ENCODE measurements around the gene THSD4.
"Not testable (repeated sequence)": the region's sequence is repeated elsewhere in the genome, so short reads cannot be mapped to it uniquely, and the experiment has no call there.

The THSD4 gene

GRCh38 chr15:71359246-71359645, 244.0 kb downstream of the THSD4 start:
- DNase-seq = no peak

DNA sequence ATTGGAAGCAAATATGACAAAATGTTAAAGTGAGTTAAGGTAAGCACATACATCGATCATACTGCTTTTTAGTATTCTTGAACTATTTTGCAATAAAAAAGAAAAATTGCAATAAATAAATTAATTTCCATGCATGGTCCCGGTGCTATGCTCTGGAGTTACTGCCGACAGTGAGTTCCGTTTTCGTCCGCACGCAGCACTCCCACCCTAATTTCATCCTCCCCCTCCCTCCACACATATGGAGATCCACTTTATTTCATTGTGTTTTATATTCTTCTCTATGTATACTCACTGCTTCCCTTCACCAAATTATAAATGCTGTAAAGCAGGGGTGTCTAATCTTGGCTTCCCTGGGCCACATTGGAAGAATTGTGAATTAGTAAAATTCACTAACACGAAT, 247.3 kb downstream of the THSD4 start:
- no peak for DNase-seq

DNA sequence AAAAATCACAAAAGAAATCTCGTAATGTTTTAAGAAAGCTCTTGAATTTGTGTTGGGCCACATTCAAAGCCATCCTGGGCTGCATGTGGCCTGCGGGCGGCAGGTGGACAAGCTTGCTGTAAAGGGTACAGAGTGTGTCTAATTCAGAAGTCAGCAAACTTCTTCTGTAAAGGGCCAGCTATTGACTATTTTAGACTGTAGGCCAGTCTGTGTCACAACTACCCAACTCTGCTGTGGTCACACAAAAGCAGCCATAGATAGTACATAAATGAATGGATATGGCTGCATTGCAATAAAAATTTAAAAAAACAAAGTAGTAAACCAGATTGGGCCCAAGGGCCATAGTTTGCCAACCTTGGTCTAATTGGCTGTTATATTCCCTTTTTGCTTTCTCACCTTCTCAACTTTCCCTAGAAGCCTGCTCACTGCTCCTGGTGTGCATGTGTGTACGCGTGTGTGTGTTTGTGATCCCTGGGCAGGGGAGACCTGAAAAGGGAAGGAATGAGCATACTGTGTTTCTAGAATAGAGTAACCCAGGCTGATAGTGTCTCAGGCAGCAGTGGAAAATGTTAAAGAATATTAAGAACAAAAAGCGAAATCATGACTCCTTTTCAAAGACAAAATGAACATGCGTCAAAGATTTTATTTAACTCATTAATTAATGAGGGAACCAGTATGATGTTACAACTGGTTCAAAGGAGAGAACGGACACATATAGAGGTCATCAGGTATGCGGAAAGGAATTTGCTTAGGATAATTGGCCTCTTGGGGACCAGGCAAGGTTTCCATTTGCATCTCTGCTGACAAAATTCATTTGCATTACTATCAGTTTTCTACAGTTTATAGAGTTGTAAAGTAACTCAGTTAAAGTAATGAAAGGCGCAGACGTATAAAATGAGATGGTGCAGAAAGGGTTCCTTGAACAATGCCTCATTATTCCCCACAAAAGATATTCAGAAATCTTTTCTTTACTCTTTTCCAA, 248.0 kb downstream of the THSD4 start:
- no peak for DNase-seq

GRCh38 chr15:71364117-71364584, 248.9 kb downstream of the THSD4 start:
- no peak for DNase-seq

- no peak for DNase-seq
Measured at GRCh38 chr15:71366522-71366921, 251.3 kb downstream of the THSD4 start.

GRCh38 chr15:71366926-71367325, 251.7 kb downstream of the THSD4 start:
- no peak for DNase-seq

- DNase-seq = not testable (repeated sequence)
Measured at GRCh38 chr15:71367737-71368136, 252.5 kb downstream of the THSD4 start.

GRCh38 chr15:71372769-71373168, 257.5 kb downstream of the THSD4 start:
- DNase-seq = not testable (repeated sequence)

- no peak for DNase-seq
Measured at GRCh38 chr15:71373917-71374316, 258.6 kb downstream of the THSD4 start.

- no peak for DNase-seq
Measured at GRCh38 chr15:71374607-71375352, 259.5 kb downstream of the THSD4 start.

- no peak for DNase-seq
Measured at GRCh38 chr15:71375934-71376333, 260.7 kb downstream of the THSD4 start.

DNA sequence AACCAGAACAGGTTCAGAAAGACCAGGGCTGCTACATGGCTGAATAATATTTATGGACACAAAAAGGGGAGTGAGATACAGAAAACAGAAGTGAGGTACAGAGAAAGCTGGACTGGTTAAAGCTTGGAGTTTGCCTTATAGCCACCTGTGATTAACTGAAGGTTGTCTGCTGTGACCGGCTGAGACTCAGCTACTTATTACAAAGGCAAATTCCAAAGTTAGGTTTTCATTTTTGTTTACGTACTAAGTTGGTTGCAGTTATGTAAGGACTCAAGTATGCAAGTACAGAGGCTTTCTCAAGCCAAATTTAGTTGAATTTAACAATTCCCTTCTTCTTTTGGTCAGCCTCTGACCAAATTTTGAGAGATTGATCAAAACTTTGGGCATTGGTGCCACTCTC, 264.6 kb downstream of the THSD4 start:
- no peak for DNase-seq

GRCh38 chr15:71380345-71380744, 265.1 kb downstream of the THSD4 start:
- no peak for DNase-seq

- no peak for DNase-seq
Measured at GRCh38 chr15:71384501-71384900, 269.2 kb downstream of the THSD4 start.

- DNase-seq = no peak
Measured at GRCh38 chr15:71385026-71385425, 269.8 kb downstream of the THSD4 start.

GRCh38 chr15:71385457-71385856, 270.2 kb downstream of the THSD4 start:
- no peak for DNase-seq

GRCh38 chr15:71386005-71386404, 270.7 kb downstream of the THSD4 start:
- no peak for DNase-seq

DNA sequence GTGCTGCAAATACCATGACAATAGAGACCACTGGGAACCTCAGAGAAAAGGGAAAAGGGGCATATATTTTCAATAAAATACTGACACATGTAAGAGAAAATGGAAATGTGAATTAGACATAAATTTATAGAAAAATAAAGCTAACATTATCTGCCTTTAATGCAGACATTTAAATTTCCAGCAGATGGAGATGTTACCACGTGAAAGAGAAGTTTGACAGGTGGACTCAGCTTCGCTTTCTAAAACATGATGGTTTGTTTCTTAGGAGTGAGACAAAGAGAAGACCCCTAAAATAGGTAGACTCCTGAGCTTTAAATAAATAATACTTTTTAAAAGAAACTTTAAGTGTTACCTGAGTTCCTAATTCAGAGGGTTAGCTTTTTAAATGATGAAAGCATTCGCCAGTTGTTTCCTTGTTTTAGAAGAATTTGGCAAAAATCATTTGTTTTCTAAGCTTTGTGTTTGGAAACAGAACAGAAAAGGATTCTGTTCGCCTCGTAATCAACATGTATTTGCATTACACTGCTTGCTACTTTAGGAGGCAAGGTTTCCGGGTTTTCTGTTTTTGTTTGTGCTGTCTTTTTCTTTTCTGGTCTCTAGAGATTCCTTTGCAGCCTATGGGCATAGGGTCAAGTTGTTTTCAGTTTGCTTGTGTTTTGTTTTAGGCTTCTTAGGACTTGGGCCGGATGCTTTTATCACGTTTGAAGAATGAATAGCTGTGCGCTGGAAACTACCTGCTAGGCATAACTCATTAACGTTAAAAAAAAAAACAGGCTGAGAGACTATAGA, 271.4 kb downstream of the THSD4 start:
- no peak for DNase-seq

DNA sequence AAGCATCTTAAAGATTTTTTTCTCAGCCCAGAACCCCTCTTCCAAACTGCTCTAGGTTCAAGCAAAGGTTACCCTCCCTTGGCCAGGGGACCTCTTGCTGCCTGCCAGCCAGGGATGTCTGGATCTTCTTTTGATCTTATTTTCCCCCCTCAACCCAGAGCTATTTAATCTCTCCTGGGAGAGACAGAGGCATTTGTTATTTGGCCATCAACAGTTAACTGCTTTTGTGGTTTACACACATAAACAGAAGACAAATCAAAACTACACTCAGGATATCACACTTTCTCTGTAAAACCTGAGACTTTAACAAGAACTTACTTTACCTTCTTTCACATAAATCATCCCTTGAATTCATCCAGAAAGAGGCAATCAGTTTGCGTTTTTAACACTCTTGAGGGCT, 272.5 kb downstream of the THSD4 start:
- DNase-seq = no peak

DNA sequence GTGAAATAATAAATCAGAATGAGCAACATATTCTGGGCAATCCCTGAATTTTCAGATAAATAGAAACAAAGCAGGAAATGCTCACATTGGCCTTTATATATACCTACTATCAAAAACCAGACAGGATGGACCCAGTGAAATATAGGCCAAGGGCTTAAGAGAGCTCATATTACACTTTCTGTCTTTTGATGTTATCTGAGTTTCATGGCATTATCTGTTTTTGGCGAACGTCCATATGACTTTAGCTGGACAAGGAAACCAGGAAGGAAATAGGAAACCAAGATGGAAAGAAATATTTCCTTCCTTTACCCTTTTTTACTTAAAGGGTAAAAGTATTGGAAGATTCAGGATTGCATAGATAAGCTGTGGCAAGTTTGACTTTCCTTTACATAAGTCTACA, 274.8 kb downstream of the THSD4 start:
- DNase-seq = no peak

GRCh38 chr15:71391421-71392088, 276.3 kb downstream of the THSD4 start:
- DNase-seq = no peak

DNA sequence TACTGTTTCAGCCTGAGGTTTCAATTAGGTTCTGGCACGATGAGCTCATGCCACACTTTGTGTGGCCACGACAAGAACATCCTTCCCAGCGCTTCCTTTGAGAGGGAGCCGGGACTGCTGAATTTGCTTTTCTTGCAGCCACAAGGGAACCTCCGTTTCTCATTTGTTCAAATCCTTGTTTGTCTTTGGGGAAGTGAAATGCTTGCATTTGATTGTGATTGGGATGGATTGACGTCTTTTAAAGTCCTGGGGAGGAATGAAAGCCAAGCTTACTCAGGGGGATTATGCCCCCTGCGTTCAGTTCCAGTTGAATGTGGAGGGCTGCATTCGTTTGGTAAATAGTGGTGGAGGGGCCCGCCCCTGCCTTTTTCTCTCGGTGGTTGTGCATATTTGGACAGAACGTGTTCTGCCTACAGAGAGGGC, 277.6 kb downstream of the THSD4 start:
- no peak for DNase-seq
